SK-N-SH treated with all-trans-retinoic acid at 6 μM for 48 hours (cell line): Measurements from ENCODE around the gene GREM2.

Source experiments
- CREB5 ChIP-seq: fragments of 250-450 bp; sonication (Bioruptor Pico); IDR thresholded peaks from 2 replicates; pipeline ENCODE4 v1.5.1; 2020; ENCODE audit warnings: low read depth, mild to moderate bottlenecking, moderate library complexity
- ESRRG ChIP-seq: fragments of 250-450 bp; sonication (Bioruptor Pico); IDR thresholded peaks from 2 replicates; pipeline ENCODE4 v1.6.1; 2021; ENCODE audit warnings: mild to moderate bottlenecking
- GLIS3 ChIP-seq: fragments of 250-450 bp; sonication (Bioruptor Pico); IDR thresholded peaks from 2 replicates; pipeline ENCODE4 v1.5.0; 2020; ENCODE audit warnings: mild to moderate bottlenecking, moderate library complexity
- OSR1 ChIP-seq: fragments of 250-450 bp; sonication (Bioruptor Pico); IDR thresholded peaks from 2 replicates; pipeline ENCODE4 v1.8.0; 2022; ENCODE audit warnings: moderate library complexity, mild to moderate bottlenecking, inconsistent platforms
- PPARA ChIP-seq: fragments of 250-450 bp; sonication (Bioruptor Pico); IDR thresholded peaks from 2 replicates; pipeline ENCODE4 v1.5.0; 2020; ENCODE audit warnings: mild to moderate bottlenecking, borderline replicate concordance
- SNAI2 ChIP-seq: fragments of 250-450 bp; sonication (Bioruptor Pico); IDR thresholded peaks from 2 replicates; pipeline ENCODE4 v1.5.0; 2020; ENCODE audit warnings: mild to moderate bottlenecking, moderate library complexity
- TCF4 ChIP-seq: fragments of 250-450 bp; sonication (Bioruptor Pico); IDR thresholded peaks from 2 replicates; pipeline ENCODE4 v1.8.0; 2021; ENCODE audit warnings: mild to moderate bottlenecking, moderate library complexity, borderline replicate concordance
- ZFP3 ChIP-seq: fragments of 250-450 bp; sonication (Bioruptor Pico); IDR thresholded peaks from 2 replicates; pipeline ENCODE4 v1.5.0; 2020; ENCODE audit warnings: mild to moderate bottlenecking, moderate library complexity
- ZNF8 ChIP-seq: fragments of 450-650 bp; formaldehyde crosslinking; IDR thresholded peaks from 2 replicates; pipeline ENCODE4 v1.5.0; 2020; ENCODE audit warnings: mild to moderate bottlenecking, moderate library complexity
- TF ChIP-seq, protein P1 (sequence below): fragments of 250-450 bp; sonication (Bioruptor Pico); IDR thresholded peaks from 2 replicates; pipeline ENCODE4 v1.5.0; 2020; ENCODE audit warnings: mild to moderate bottlenecking, moderate library complexity
- TF ChIP-seq, protein P2 (sequence below): fragments of 250-450 bp; sonication (Bioruptor Pico); IDR thresholded peaks from 2 replicates; pipeline ENCODE4 v1.8.0; 2020; ENCODE audit warnings: mild to moderate bottlenecking, moderate library complexity, borderline replicate concordance

- no peak for TF ChIP-seq ZFP3 (CRISPR knock-in tag)
- TF ChIP-seq ZNF8 (CRISPR knock-in tag) = no peak
- no peak for TF ChIP-seq TCF4 (CRISPR knock-in tag)
- TF ChIP-seq, protein P1, sequence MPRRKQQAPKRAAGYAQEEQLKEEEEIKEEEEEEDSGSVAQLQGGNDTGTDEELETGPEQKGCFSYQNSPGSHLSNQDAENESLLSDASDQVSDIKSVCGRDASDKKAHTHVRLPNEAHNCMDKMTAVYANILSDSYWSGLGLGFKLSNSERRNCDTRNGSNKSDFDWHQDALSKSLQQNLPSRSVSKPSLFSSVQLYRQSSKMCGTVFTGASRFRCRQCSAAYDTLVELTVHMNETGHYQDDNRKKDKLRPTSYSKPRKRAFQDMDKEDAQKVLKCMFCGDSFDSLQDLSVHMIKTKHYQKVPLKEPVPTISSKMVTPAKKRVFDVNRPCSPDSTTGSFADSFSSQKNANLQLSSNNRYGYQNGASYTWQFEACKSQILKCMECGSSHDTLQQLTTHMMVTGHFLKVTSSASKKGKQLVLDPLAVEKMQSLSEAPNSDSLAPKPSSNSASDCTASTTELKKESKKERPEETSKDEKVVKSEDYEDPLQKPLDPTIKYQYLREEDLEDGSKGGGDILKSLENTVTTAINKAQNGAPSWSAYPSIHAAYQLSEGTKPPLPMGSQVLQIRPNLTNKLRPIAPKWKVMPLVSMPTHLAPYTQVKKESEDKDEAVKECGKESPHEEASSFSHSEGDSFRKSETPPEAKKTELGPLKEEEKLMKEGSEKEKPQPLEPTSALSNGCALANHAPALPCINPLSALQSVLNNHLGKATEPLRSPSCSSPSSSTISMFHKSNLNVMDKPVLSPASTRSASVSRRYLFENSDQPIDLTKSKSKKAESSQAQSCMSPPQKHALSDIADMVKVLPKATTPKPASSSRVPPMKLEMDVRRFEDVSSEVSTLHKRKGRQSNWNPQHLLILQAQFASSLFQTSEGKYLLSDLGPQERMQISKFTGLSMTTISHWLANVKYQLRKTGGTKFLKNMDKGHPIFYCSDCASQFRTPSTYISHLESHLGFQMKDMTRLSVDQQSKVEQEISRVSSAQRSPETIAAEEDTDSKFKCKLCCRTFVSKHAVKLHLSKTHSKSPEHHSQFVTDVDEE = no peak
- TF ChIP-seq, protein P2, sequence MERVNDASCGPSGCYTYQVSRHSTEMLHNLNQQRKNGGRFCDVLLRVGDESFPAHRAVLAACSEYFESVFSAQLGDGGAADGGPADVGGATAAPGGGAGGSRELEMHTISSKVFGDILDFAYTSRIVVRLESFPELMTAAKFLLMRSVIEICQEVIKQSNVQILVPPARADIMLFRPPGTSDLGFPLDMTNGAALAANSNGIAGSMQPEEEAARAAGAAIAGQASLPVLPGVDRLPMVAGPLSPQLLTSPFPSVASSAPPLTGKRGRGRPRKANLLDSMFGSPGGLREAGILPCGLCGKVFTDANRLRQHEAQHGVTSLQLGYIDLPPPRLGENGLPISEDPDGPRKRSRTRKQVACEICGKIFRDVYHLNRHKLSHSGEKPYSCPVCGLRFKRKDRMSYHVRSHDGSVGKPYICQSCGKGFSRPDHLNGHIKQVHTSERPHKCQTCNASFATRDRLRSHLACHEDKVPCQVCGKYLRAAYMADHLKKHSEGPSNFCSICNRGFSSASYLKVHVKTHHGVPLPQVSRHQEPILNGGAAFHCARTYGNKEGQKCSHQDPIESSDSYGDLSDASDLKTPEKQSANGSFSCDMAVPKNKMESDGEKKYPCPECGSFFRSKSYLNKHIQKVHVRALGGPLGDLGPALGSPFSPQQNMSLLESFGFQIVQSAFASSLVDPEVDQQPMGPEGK (CRISPR knock-in tag) = no peak
- TF ChIP-seq ESRRG = no peak
- no peak for TF ChIP-seq CREB5
- TF ChIP-seq OSR1 (CRISPR knock-in tag) = no peak
- no peak for TF ChIP-seq PPARA (CRISPR knock-in tag)
- no peak for TF ChIP-seq GLIS3 (CRISPR knock-in tag)
- TF ChIP-seq SNAI2 (CRISPR knock-in tag) = no peak
Measured at GRCh38 chr1:240646571-240647240, 34.8 kb upstream of the GREM2 start.
